H54 (cell line): ENCODE data around the gene ECT2L.

Experiments
- DNase-seq: peaks from one replicate; pipeline ENCODE4 v3.0.0; 2011; ENCODE audit warnings: low spot score, mixed read lengths; ENCODE audit not compliant: insufficient read length
- FAIRE-seq: peaks from 3 replicates; lab custom pipeline; 2011; peaks lifted over from hg19 to GRCh38; lab: Jason Lieb, UNC
- POLR2A ChIP-seq: IDR thresholded peaks from 2 replicates; pipeline ENCODE4 v1.6.1; 2011; ENCODE audit warnings: low read depth, mild to moderate bottlenecking, low read length

Gene ECT2L

DNA sequence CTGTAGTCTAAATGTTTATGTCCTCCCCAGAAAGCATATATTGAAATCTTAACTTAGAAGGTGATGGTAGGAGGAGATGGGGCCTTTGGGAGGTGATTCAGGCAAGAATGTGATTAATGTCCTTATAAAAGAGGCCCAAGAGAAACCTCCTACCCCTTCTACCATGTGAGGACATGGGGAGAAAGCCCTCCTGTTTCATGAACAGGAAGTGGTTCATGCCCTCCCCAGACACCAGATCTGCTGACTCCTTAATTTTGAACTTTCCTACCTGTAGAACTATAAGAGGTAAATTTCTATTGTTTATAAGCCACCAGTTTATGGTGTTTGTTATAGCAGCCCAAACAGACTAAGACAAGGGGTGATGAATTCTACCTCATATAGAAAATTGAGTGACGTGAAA, 8.7 kb upstream of the ECT2L start:
- TF ChIP-seq POLR2A: no peak

DNA sequence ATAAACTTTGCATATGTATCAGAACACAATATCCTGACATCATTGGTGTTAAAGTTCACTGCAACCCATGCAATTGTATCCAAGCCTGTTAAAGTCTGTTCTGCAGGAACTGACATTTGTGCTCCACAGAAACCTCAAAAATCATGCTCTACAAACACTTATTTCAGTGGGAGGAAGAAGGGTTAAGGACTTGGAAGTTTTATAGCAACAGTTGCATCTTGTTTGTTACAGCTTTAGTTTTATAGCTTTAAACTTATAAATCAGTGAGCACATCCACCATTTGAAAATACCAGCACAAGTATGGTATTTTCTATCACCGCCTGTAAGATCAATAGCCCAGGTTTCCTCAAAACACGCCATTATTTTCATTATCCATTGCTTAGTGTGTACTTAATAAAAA, 884 bp downstream of the ECT2L start:
- DNase-seq (no peak), FAIRE-seq (no peak)
- no peak for TF ChIP-seq POLR2A

More for the DNA sequence above, 8.7 kb upstream of the ECT2L start:
- FAIRE-seq (no peak), DNase-seq (no peak)

DNA sequence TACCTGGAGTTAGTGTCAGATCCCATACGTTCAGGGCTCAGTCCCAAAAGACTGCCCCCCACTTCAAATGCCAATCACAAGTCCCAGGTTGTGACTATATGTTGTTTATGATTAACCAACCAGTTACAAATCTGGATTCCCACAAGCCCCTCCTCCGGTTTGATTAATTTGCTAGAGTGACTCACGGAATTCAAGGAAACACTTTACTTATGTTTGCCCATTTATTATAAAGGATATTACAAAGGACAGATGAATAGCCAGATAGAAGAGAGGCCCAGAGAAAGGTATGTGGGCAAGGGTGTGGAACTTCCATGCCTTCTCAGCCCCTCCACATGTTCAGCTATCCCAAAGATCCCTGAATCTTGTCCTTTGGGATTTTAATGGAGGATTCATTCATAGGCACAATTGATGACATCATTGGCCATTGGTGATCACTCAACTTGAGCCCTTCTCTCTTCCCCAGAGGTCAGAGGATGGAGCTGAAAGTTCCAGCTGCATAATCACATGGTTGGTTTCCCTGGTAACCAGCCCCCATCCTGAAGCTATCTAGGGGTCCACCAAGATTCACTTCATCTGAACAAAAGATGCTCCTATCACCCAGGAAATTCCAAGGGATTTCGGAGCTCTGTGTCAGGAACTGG, 2.0 kb downstream of the ECT2L start:
- no peak for TF ChIP-seq POLR2A
- DNase-seq (no peak), FAIRE-seq (no peak)

- no peak for TF ChIP-seq POLR2A
- no peak for DNase-seq
- no peak for FAIRE-seq
Observed at GRCh38 chr6:138800377-138801150, 4.7 kb downstream of the ECT2L start.

- DNase-seq (no peak), FAIRE-seq (no peak)
- TF ChIP-seq POLR2A: no peak
Observed at GRCh38 chr6:138803331-138803730, 7.4 kb downstream of the ECT2L start.

DNA sequence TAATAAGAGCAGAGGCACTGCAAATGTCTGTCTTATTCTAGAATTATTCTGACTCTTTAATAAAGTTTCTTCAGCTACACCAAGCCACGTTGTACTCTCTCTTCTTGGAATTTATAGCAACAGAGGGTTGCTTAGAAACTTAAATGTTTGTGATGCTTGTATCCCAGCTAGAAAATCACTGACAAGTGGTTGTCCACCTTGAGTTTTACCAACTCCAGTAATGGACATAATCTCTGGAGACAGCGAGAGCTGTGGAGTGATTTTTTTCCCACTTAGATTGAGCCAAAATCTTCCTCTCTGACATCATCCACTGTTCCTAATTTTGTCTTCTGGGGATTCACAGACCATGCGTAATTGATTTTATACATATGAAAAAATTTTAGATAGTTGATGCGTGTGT, 8.0 kb downstream of the ECT2L start:
- TF ChIP-seq POLR2A: no peak
- FAIRE-seq (no peak), DNase-seq (no peak)

GRCh38 chr6:138805016-138805765, 9.3 kb downstream of the ECT2L start:
- no peak for FAIRE-seq
- no peak for TF ChIP-seq POLR2A
- no peak for DNase-seq

- no peak for DNase-seq
- FAIRE-seq: no peak
- TF ChIP-seq POLR2A: no peak
Observed at GRCh38 chr6:138806889-138807288, 11.0 kb downstream of the ECT2L start.

- DNase-seq (no peak), FAIRE-seq (no peak)
Observed at GRCh38 chr6:138809677-138810076, 13.8 kb downstream of the ECT2L start.

DNA sequence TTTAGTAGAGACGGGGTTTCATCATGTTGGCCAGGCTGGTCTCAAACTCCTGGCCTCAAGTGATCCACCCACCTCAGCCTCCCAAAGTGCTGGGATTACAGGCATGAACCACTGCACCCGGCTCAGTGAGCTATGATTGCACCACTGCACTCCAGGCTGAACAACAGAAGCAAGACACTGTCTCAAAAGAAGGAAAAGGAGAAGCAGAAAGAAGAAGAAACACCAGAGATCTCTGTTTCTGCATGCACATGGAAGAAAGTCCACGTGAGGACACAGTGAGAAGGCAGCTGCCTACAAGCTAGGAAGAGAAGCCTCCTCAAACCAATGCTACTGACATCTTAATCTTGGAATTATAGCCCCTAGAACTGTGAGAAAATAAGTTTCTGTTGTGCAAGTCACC, 16.0 kb downstream of the ECT2L start:
- DNase-seq: no peak

More at GRCh38 chr6:138809677-138810076, 13.8 kb downstream of the ECT2L start:
- no peak for TF ChIP-seq POLR2A

DNA sequence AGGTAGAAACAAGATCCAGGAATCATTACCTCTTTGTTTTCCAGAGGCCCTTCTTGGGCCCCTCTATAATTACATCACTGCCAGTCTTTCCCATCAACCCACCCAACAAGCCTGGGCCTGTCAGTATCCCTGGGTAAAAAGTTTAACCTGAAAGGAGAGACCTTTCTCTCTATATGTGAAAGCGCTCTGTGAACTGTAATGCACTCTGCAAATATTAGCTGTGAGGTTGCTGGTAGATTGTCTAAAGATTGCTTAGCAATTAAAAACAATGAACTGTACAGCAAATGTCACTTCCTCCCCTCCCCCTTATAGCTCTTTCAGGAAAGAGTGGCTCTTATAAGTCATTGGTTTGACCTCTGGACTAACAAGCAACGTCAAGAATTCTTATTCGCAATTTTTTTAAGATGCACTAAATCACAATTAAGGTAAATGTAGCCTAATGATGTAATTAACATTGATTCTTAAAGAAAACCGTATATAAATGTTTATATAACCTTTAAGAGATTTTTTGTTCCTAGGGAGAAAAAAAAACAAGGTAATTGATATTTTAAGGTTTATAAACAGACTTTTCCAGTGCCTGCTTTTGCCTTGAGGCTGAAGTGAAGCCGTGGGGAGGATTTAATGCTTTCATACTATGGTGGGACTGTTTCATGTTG, 18.4 kb downstream of the ECT2L start:
- no peak for DNase-seq
- TF ChIP-seq POLR2A: no peak
- FAIRE-seq: no peak

More for the DNA sequence above, 16.0 kb downstream of the ECT2L start:
- no peak for TF ChIP-seq POLR2A
- no peak for FAIRE-seq

DNA sequence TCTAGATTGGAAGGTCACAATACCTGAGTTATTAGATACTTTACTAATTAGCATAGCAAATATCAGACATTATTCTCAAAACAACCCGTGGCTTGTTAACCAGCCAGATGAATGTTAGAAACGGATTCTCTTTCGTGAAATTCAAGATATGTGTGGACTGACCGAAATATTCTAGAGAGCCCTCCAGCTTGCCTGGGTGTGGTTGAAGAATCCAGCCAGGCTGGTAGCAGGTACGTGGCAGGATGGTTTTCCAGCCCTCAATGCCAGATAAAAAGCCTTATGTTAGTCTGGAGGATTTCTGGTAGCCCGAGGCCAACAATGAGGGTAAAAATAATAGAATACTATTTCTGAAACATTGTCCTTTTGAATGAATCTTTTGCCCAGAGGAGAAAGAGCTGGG, 19.3 kb downstream of the ECT2L start:
- no peak for DNase-seq
- TF ChIP-seq POLR2A: no peak
- no peak for FAIRE-seq

DNA sequence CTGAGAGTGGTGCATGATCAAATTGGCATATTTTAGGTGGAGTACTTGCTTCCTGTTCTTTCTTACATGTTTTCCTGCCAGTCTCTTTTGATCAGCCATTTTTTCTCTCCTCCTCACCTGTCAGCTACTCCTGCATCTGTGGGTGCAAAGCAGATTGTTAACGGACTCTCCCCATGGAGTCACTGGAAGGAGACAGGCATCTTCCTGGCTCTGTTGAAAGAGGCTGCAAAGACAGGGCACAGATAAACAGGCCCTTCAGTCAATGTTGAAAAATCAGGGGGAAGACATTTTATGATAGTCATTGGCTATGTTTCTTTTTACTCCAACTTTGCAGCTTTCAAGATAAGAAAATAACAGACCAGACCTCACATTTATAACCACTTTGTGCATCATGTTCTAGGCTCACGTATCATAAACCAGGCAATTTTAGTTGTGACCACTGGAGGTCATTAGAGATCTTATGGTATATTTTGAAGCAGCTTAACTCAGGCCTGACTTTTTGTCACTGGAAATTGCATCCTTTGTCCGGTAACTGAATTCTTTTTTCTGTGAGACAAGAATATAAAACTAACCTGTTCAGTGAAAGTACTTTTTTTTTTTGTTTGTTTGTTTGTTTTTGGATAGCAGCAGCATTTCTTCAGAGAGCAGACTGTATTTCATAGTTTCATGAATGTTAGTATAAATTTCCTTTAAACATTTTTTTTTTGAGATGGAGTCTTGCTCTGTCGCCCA, 20.1 kb downstream of the ECT2L start:
- no peak for TF ChIP-seq POLR2A
- DNase-seq (peak; percentile 12), FAIRE-seq (no peak)
